Femur (tissue), 1 donor: Measurements from ENCODE around the gene PPIL1.
"Not testable (repeated sequence)": the region's sequence is repeated elsewhere in the genome, so short reads cannot be mapped to it uniquely, and the experiment has no call there.

Experiments
- DNase-seq: peaks from one replicate; pipeline ENCODE4 v3.0.0-alpha.2; 2017

Gene PPIL1

DNA sequence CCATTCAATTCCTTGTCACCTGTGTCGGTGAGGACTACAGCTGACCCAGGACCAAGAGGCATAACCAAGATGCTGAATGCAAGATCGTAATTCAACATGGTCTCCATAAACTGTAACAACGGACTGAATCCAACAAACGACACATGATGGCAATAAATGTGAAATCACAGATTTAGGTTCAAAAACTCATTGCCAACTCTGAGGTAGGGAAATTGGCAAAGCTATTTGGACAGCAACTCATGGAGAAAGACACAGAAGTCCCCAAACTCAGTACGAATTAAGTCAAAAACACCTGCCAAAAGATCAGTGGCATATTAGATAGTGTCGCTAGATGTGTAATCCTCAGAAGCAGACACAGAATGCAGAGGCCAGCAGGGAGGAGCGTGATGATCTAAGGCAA lies 60.4 kb downstream of the PPIL1 start:
- DNase-seq = no peak

- DNase-seq = no peak
These were observed 61.1 kb downstream of the PPIL1 start for GRCh38 chr6:36813526-36813925.

DNA sequence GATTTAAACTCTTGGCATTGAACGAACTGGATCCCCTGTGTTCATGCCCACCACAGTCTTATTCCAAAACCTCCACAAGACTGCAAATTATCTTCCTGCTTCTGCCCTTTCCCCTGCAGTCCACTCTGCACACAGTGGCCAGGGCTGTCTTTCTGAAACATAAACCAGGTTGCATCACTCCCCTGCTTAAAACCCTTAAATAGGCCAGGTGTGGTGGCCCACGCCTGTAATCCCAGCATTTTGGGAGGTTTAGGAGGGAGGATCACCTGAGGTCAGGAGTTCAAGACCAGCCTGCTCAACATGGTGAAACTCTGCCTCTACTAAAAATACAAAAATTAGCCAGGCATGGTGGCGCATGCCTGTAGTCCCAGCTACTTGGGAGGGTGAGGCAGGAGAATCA lies 61.6 kb downstream of the PPIL1 start:
- DNase-seq = not testable (repeated sequence)

- no peak for DNase-seq
These were observed 64.4 kb downstream of the PPIL1 start for GRCh38 chr6:36809941-36810803.

DNA sequence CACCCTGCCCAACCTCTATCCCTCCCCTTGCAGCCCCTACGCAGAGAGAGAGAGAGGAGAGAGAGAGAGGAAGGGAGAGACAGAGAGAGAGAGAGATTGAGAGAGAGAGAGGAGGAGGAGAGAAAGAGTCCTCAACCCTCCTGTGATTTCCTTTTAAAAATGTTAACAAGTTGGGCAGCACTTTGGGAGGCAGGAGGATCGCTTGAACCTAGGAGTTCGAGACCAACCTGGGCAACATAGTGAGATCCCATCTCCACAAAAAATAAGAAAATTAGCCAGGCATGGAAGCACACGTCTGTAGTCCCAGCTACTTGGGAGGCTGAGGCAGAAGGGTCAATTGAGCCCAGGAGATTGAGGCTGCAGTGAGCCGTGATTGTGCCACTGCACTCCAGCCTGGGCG lies 65.4 kb downstream of the PPIL1 start:
- DNase-seq = no peak

DNA sequence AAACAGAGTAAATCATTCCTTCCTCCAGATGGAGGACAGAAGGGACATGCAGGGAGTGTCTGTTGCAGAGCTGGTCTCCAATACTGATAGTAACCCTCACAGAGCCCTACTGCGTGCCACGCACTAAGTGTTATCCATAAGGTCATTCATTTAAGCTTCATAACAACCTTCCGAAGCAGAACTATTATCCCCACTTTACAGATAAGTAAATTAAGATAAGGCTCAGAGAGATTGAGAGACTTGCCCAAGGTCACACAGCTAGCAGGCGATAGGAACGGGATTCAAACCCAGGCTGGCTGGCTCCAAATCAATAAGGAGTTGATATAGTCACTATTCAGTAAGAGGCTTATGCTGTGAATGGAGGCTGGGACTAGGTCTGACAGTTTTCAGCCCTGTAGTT lies 66.0 kb downstream of the PPIL1 start:
- DNase-seq = no peak

GRCh38 chr6:36807750-36808149 lies 66.9 kb downstream of the PPIL1 start:
- no peak for DNase-seq

DNA sequence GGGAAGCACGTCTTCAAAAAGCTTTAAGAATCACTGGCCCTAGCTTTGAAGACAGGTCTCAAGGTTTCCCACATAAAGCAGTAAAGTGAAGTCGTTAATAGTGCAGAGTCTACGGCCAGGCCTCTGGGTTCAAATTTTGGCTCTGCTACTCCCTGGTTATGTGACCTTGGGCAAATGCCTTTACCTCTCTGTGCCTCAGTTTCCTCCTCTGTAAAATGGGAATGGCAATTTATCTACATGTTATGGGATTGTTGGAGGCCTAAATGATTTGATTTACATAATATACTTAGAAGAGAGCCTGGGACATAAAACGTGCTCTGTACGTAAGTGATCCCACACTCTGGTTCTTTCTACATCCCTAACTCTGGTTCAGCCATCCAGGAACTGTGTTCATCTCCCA lies 67.5 kb downstream of the PPIL1 start:
- DNase-seq = no peak

GRCh38 chr6:36805917-36806316 lies 68.7 kb downstream of the PPIL1 start:
- DNase-seq = no peak

DNA sequence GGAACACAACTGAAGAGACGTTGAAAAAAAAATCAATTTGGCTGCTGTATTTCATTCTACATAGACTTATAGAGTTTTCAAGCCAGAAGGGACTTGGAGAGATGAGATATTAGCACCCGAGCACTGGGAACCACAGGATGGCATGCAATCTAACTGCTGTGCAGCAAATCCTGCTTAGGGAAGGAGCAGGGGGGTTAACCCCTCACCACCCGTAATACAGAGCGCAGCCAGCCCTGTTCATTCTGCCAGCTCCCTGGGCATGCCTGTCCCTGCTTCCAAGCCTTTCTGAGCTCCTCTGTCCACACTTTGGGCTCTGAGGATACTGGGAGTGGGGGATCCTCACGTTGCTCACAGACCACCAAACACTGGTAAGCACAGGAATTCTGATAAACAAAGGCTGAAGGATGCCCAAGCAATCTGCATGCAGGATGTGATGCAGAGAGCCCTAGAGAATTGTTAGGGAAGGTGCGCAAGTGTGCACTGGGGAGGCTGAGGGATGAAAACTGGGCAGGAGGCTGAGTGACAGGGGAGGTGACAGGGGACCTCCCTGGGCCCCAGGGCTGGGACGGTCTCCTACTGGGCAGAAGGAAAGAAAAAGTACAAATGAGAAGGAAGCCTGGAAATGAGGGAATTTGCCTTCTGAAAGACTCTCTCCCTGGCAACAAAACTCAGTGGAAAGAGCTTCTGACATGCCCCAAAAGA lies 69.4 kb downstream of the PPIL1 start:
- DNase-seq = no peak
